ENCODE results near the gene SLC25A21. TPM values are rescaled to one million over a fixed set of nuclear protein-coding genes. Genes with fewer than 3 reads are reported as not detected.

The SLC25A21 gene
- polyA plus RNA-seq, 1 experiment = 1.5 TPM

GRCh38 chr14:36946872-36947271, 225.5 kb downstream of the SLC25A21 start:
- no peak for DNase-seq (ENCODE audit: low read depth, low spot score)
- CTCF ChIA-PET = interaction anchor here (1.3 to 2.3 kb wide), 3 partner anchors 126 to 297 kb away, joined by 3 to 6 read pairs (median 3); no protein-coding TSS in a partner anchor
- no peak for TF ChIP-seq CTCF (IDR thresholded peaks at IDR 0.05; ENCODE audit: low read depth, low read length)
- Histone ChIP-seq H3K4me3 (ENCODE audit: low read depth, low read length) (no peak overlapping the region), H3K27ac (ENCODE audit: low read depth, low read length) (no peak overlapping the region), H3K27me3 (ENCODE audit: control insufficient read depth, insufficient read depth, low read length) (no peaks in the 10 kb centered on the region), H3K9me3 (ENCODE audit: control insufficient read depth, insufficient read depth, low read length) (no peaks in the 10 kb centered on the region)
- POLR2A ChIA-PET = no interaction called here

- no peak overlapping the region for H3K4me3 ChIP-seq (ENCODE audit: low read depth, low read length)
- ChIA-PET CTCF (interaction anchor here (1.0 to 4.7 kb wide), 2 partner anchors 205 to 391 kb away, joined by 3 to 39 read pairs; no protein-coding TSS in a partner anchor), POLR2A (no interaction called here)
- no peaks in the 10 kb centered on the region for H3K27me3 ChIP-seq (ENCODE audit: control insufficient read depth, insufficient read depth, low read length)
- TF ChIP-seq CTCF (IDR thresholded peaks at IDR 0.05; ENCODE audit: low read depth, low read length) = no peak
- peak; percentile 24 for DNase-seq (ENCODE audit: low read depth, low spot score)
- H3K27ac ChIP-seq (ENCODE audit: low read depth, low read length) = peak overlapping the region; percentile 25
- H3K9me3 ChIP-seq (ENCODE audit: control insufficient read depth, insufficient read depth, low read length) = no peaks in the 10 kb centered on the region
These were observed 227.9 kb downstream of the SLC25A21 start for GRCh38 chr14:36944307-36945010.

GRCh38 chr14:36942522-36943245, 229.7 kb downstream of the SLC25A21 start:
- H3K9me3 ChIP-seq (ENCODE audit: control insufficient read depth, insufficient read depth, low read length) = no peaks in the 10 kb centered on the region
- H3K27me3 ChIP-seq (ENCODE audit: control insufficient read depth, insufficient read depth, low read length) = no peaks in the 10 kb centered on the region
- DNase-seq (ENCODE audit: low read depth, low spot score) = no peak
- no peak overlapping the region for H3K27ac ChIP-seq (ENCODE audit: low read depth, low read length)
- ChIA-PET POLR2A (no interaction called here), CTCF (interaction anchor here (0.7 to 4.7 kb wide), 38 partner anchors 8 to 873 kb away, joined by 3 to 47 read pairs (median 5); no protein-coding TSS in a partner anchor)
- no peak for TF ChIP-seq CTCF (IDR thresholded peaks at IDR 0.05; ENCODE audit: low read depth, low read length)
- no peak overlapping the region for H3K4me3 ChIP-seq (ENCODE audit: low read depth, low read length)

GRCh38 chr14:36941783-36942521, 230.5 kb downstream of the SLC25A21 start:
- Histone ChIP-seq H3K27ac (ENCODE audit: low read depth, low read length) (no peak overlapping the region), H3K27me3 (ENCODE audit: control insufficient read depth, insufficient read depth, low read length) (no peaks in the 10 kb centered on the region), H3K9me3 (ENCODE audit: control insufficient read depth, insufficient read depth, low read length) (no peaks in the 10 kb centered on the region), H3K4me3 (ENCODE audit: low read depth, low read length) (no peak overlapping the region)
- ChIA-PET POLR2A (no interaction called here), CTCF (interaction anchor here (0.5 to 4.7 kb wide), 54 partner anchors 9 to 1844 kb away, joined by 3 to 47 read pairs (median 4); no protein-coding TSS in a partner anchor)
- TF ChIP-seq CTCF (IDR thresholded peaks at IDR 0.05; ENCODE audit: low read depth, low read length) = peak; percentile 99
- DNase-seq (ENCODE audit: low read depth, low spot score) = no peak
